ENCODE measurements around the gene NTRK2.

The NTRK2 gene

DNA sequence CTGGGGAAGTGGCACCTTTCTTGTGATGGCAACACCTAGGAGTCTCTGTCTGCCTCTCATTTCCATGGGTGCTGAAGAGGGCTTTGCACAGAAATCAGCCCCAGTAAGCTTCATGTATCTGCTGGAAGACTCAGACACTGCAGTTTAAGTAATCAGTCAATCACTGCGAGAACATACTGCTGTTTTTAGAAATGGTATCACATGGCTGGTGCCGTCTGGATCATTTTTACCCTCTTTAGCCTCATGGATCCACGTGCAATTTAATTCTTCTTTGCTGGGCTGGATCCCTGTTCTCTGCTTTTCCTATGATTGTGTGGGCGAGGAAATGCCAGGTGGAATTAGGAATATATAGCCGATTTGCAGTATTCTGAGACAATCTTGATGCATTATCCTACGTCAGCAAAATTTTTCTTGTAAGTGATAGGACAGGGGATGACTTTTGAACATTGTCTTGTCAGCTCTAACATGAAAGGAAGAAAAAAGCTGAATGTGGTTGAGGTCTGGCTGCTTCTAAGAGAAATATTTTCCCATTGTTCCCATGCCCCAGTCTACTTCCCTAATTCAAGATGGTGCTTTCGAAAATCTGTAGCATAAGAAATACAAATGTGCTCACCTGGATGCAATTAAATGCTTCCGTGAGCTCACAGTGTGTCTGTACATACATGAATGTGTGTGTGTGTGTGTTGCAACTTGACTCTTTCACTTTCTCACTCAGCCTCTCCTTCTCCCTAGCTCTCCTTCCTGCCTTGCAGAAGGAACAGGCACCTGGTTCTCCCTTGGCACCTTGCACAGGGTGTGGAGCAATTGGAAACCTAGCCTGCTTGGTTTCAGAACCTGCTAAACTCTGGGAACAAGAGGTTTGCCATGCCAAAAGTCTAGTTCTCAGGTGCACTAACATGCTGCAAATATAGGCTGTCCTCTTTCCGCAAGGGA, 281.6 kb downstream of the NTRK2 start:
- DNase-seq (ENCODE audit: low read depth) = no peak
- H3K4me3 ChIP-seq (ENCODE audit: low read length) = no peak overlapping the region
- TF ChIP-seq, protein P1, sequence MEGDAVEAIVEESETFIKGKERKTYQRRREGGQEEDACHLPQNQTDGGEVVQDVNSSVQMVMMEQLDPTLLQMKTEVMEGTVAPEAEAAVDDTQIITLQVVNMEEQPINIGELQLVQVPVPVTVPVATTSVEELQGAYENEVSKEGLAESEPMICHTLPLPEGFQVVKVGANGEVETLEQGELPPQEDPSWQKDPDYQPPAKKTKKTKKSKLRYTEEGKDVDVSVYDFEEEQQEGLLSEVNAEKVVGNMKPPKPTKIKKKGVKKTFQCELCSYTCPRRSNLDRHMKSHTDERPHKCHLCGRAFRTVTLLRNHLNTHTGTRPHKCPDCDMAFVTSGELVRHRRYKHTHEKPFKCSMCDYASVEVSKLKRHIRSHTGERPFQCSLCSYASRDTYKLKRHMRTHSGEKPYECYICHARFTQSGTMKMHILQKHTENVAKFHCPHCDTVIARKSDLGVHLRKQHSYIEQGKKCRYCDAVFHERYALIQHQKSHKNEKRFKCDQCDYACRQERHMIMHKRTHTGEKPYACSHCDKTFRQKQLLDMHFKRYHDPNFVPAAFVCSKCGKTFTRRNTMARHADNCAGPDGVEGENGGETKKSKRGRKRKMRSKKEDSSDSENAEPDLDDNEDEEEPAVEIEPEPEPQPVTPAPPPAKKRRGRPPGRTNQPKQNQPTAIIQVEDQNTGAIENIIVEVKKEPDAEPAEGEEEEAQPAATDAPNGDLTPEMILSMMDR (conservative IDR thresholded peaks at IDR 0.05; ENCODE audit: low read depth, low read length) = no peak

DNA sequence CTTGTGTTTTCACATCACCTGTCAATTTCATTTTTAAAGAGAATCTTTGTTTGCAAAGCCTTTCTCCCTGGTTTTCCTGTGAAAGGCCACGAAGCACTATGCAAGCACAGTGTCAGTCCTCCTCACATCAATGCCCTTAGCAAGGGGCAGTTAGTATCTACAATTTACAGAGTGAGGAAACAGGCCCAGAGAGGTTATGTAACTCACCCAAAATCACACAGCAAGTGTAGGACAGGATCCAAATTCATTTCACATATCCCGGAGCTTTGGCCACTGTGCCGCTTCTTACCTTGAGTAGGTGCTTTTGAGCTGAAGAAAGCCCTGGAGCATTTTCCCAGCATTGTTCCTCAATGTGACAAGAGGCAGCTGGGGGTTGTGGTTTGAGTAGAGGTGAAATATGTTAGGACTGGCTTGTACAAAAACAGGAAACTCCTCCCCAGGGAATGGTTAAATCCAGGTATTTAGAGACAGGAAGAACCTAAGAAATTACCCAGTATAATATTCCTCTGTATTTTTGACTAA, 283.8 kb downstream of the NTRK2 start:
- TF ChIP-seq, protein P1 (conservative IDR thresholded peaks at IDR 0.05; ENCODE audit: low read depth, low read length) = no peak
- no peak for DNase-seq (ENCODE audit: low read depth)
- H3K4me3 ChIP-seq (ENCODE audit: low read length) = no peak overlapping the region

DNA sequence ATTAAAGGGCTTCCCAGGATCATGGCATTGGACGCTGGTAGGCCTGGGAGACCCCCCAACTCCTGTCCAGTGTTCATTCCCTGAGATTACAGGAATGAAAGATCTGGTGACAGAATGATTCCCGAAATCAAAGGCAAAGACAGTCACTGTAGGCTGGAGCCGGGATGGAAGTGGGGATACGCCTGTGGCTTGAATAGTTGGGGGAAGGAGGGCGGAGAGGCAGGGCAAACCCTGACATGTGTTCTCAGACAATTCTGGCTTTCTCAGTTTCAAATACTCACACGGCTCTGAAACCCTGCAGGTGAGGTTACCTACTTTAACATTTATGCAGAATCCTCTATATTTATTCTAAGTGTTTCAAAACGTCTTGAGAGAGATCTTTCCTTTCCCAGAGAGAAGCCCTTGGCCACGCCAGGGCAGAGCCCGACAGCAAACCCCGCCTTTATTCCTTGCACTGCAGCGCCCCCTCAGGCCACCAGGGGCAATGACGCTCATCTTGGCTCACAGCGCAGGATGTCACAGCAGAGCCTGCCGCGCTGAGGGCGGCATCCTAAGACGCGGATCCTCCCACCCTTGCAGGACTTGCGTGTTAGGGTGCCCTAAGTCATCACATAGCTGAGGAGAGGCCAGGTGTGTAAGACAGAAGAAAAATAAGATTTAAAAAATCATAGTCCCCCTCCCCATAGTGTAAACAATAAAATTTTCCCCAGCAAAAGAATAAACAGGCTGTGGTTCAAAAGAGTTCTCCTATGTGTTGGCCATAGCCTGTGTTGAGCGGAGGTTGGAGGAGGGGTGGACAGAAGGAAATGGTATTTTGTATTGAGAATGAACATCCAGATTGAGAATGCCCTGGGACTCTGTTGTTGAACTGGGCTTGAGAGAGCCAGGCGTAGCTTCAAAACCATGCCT, 284.5 kb downstream of the NTRK2 start:
- DNase-seq (ENCODE audit: low read depth) = no peak
- TF ChIP-seq, protein P1 (conservative IDR thresholded peaks at IDR 0.05; ENCODE audit: low read depth, low read length) = peak; percentile 95
- no peak overlapping the region for H3K4me3 ChIP-seq (ENCODE audit: low read length)

DNA sequence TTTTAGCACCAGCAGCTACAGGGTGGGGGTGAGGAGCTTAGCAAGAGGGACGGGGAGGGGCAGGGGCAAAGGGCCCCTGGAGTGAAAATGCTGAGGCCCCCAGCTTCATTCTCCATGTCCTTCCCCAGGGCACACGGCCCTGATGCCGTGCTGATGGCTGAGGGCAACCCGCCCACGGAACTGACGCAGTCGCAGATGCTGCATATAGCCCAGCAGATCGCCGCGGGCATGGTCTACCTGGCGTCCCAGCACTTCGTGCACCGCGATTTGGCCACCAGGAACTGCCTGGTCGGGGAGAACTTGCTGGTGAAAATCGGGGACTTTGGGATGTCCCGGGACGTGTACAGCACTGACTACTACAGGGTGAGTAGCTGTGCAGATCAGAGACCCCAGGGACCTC, 285.6 kb downstream of the NTRK2 start:
- no peak overlapping the region for H3K4me3 ChIP-seq (ENCODE audit: low read length)
- TF ChIP-seq, protein P1 (conservative IDR thresholded peaks at IDR 0.05; ENCODE audit: low read depth, low read length) = no peak
- DNase-seq (ENCODE audit: low read depth) = no peak

DNA sequence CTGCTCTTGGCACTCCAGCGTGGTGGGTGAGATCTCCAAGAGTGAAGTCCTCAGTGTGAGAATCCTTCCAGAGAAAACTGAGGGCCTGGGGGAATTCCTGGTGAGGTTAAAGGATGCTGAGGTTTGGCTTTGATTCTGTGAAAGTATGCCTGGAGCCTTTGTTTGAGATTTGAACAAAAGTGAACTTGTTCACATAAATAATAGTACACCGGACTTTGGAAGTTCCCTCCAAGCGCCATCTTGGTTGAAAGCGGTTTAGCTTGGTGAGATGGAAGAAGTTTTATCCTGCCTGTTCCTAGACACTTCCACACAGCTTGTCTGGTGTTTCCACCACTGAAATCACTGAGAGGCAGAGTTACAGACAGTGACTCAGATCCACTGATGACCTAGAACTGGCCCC, 286.4 kb downstream of the NTRK2 start:
- no peak overlapping the region for H3K4me3 ChIP-seq (ENCODE audit: low read length)
- TF ChIP-seq, protein P1 (conservative IDR thresholded peaks at IDR 0.05; ENCODE audit: low read depth, low read length) = no peak
- DNase-seq (ENCODE audit: low read depth) = no peak

DNA sequence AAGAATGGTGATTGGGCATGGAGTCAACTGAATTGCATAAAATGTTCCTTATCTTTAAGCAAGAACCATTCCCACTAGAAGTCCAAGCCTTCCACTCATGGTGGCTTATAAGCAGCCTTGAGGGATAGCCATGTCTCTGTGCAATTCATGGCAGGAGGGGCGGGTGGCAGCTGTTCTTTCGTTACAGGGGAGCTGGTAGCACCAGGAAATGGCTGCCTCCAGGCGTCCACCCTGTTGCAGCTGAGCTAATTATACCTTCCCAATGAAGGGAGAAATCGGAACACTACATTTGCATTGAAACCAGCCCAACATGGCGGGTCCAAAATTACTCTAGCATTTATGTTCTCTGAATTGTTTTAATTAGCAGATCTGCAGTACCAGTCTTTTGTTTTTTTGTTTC, 289.8 kb downstream of the NTRK2 start:
- TF ChIP-seq, protein P1 (conservative IDR thresholded peaks at IDR 0.05; ENCODE audit: low read depth, low read length) = no peak
- no peak for DNase-seq (ENCODE audit: low read depth)
- H3K4me3 ChIP-seq (ENCODE audit: low read length) = no peak overlapping the region
